ENCODE data around the gene RAB17. TPM values are rescaled to one million over a fixed set of nuclear protein-coding genes. Genes with fewer than 3 reads are reported as not detected.

The RAB17 gene
- total RNA-seq, 6 experiments from 2014 or later, result 57.5 to 129 (median 77.9) TPM

GRCh38 chr2:237547841-237548416 is 42.6 kb downstream of the RAB17 start:
- intact Hi-C loops (cut with DNase I), result no loop called here
- Histone ChIP-seq H3K9me3 (no peaks in the 10 kb centered on the region), H3K4me3 (no peak overlapping the region), H3K27ac (peak overlapping the region; percentile 69 to 97 (median 90)), H3K36me3 (peaks cover 0 to 7% (median 2%) of the 10 kb centered on the region in 4 donors), H3K27me3 (no peaks in the 10 kb centered on the region), H3K4me1 (peaks cover 0 to 40% (median 20%) of the 10 kb centered on the region in 4 donors)
- no peak for TF ChIP-seq CTCF (IDR thresholded peaks at IDR 0.05)
- peak; percentile 66 for TF ChIP-seq POLR2A (IDR thresholded peaks at IDR 0.05)
- WGBS (ENCODE audit: insufficient coverage, low coverage, low lambda C conversion rate, missing lambda C conversion rate), result 31% methylated on average over 5 of the region's 11 CpGs
- peak; percentile 59 to 88 (median 83) for DNase-seq
- peak; percentile 37 to 50 (median 46) for ATAC-seq

GRCh38 chr2:237546876-237547395 is 43.6 kb downstream of the RAB17 start:
- no peak for DNase-seq
- no peaks in the 10 kb centered on the region for H3K9me3 ChIP-seq
- H3K27ac ChIP-seq, result peak overlapping the region in 2 of 3 donors; percentile 36 to 90
- WGBS (ENCODE audit: insufficient coverage, low coverage, low lambda C conversion rate, missing lambda C conversion rate), result 60% methylated on average over 2 of the region's 13 CpGs
- H3K4me1 ChIP-seq, result peaks cover 0 to 40% (median 19%) of the 10 kb centered on the region in 4 donors
- no peaks in the 10 kb centered on the region for H3K27me3 ChIP-seq
- intact Hi-C loops (cut with DNase I), result no loop called here
- H3K4me3 ChIP-seq, result no peak overlapping the region
- H3K36me3 ChIP-seq, result peaks cover 0 to 7% (median 2%) of the 10 kb centered on the region in 4 donors
- TF ChIP-seq POLR2A (IDR thresholded peaks at IDR 0.05), result no peak
- TF ChIP-seq CTCF (IDR thresholded peaks at IDR 0.05), result no peak
- ATAC-seq, result no peak

GRCh38 chr2:237546040-237546875 is 44.3 kb downstream of the RAB17 start:
- H3K9me3 ChIP-seq, result no peaks in the 10 kb centered on the region
- no peak overlapping the region for H3K4me3 ChIP-seq
- no peak for TF ChIP-seq POLR2A (IDR thresholded peaks at IDR 0.05)
- no peak for TF ChIP-seq CTCF (IDR thresholded peaks at IDR 0.05)
- H3K27me3 ChIP-seq, result no peaks in the 10 kb centered on the region
- intact Hi-C loops (cut with DNase I), result no loop called here
- DNase-seq, result no peak
- peaks cover 0 to 7% (median 2%) of the 10 kb centered on the region in 4 donors for H3K36me3 ChIP-seq
- ATAC-seq, result no peak
- H3K27ac ChIP-seq, result peak overlapping the region in 1 of 3 donors; percentile 90
- WGBS (ENCODE audit: insufficient coverage, low coverage, low lambda C conversion rate, missing lambda C conversion rate), result 74% methylated on average over 5 of the region's 8 CpGs
- peaks cover 0 to 42% (median 19%) of the 10 kb centered on the region in 4 donors for H3K4me1 ChIP-seq

- DNase-seq (no peak), ATAC-seq (no peak)
- TF ChIP-seq CTCF (IDR thresholded peaks at IDR 0.05) (no peak), POLR2A (IDR thresholded peaks at IDR 0.05) (no peak)
- Histone ChIP-seq H3K4me1 (peaks cover 0 to 31% (median 13%) of the 10 kb centered on the region in 4 donors), H3K9me3 (no peaks in the 10 kb centered on the region), H3K27me3 (no peaks in the 10 kb centered on the region), H3K36me3 (peaks cover 0 to 7% (median 0%) of the 10 kb centered on the region in 4 donors), H3K27ac (peak overlapping the region in 1 of 3 donors; percentile 88), H3K4me3 (no peak overlapping the region)
- intact Hi-C loops (cut with DNase I), result no loop called here
- WGBS (ENCODE audit: insufficient coverage, low coverage, low lambda C conversion rate, missing lambda C conversion rate), result 94% methylated on average over 10 of the region's 18 CpGs
These were observed 48.4 kb downstream of the RAB17 start for GRCh38 chr2:237542001-237542704.

All from right lobe of liver (tissue), 6 donors.